ENCODE data around the gene ATF7IP. TPM values are rescaled to one million over a fixed set of nuclear protein-coding genes. Genes with fewer than 3 reads are reported as not detected.
"Not testable (repeated sequence)": the region's sequence is repeated elsewhere in the genome, so short reads cannot be mapped to it uniquely, and the experiment has no call there.

Gene ATF7IP
- 100 to 1,000 TPM; 129 to 139 TPM for total RNA-seq

GRCh38 chr12:14365294-14366208, at the start of gene ATF7IP:
TSS of gene ATF7IP (plus strand) at chr12:14365682. CDS start at chr12:14423916, 58,234 bp downstream.
- H3K4me1 Mint-ChIP-seq (ENCODE audit: low read depth), result peaks cover 37% of the 10 kb centered on the region
- H3K4me3 Mint-ChIP-seq, result peak within 1 kb of the TSS; percentile 83 to 93
- peak; percentile 82 to 83 for ATAC-seq (replicated peaks in 1 of 2)
- H3K36me3 Mint-ChIP-seq (ENCODE audit: insufficient read depth in 2 of 2), result peaks cover 2 to 18% of the 10 kb centered on the region in 2 donors
- H3K9me3 Mint-ChIP-seq, result peaks cover 0 to 2% of the 10 kb centered on the region in 2 donors
- peak within 1 kb of the TSS; percentile 100 for H3K27ac Mint-ChIP-seq
- DNase-seq, result peak; percentile 95 to 96
- no peaks in the 10 kb centered on the region for H3K27me3 Mint-ChIP-seq (ENCODE audit: low read depth)

- no peak overlapping the region for H3K27ac Mint-ChIP-seq
- no peak for ATAC-seq (replicated peaks in 1 of 2)
- H3K27me3 Mint-ChIP-seq (ENCODE audit: low read depth), result no peaks in the 10 kb centered on the region
- no peak overlapping the region for H3K4me3 Mint-ChIP-seq
- H3K36me3 Mint-ChIP-seq (ENCODE audit: insufficient read depth in 2 of 2), result no peaks in the 10 kb centered on the region
- H3K4me1 Mint-ChIP-seq (ENCODE audit: low read depth), result no peaks in the 10 kb centered on the region
- DNase-seq, result no peak
- no peaks in the 10 kb centered on the region for H3K9me3 Mint-ChIP-seq
Measured at GRCh38 chr12:14317362-14318146, 47.9 kb upstream of the ATF7IP start.

GRCh38 chr12:14319704-14320427, 45.6 kb upstream of the ATF7IP start:
- not testable (repeated sequence) for H3K9me3 Mint-ChIP-seq; ATAC-seq (replicated peaks in 1 of 2); DNase-seq; H3K27me3 Mint-ChIP-seq (ENCODE audit: low read depth); H3K4me3 Mint-ChIP-seq; H3K4me1 Mint-ChIP-seq (ENCODE audit: low read depth); H3K27ac Mint-ChIP-seq; H3K36me3 Mint-ChIP-seq (ENCODE audit: insufficient read depth in 2 of 2)

GRCh38 chr12:14322403-14322802, 43.1 kb upstream of the ATF7IP start:
- DNase-seq (no peak), ATAC-seq (replicated peaks in 1 of 2) (no peak)
- no peaks in the 10 kb centered on the region for H3K9me3 Mint-ChIP-seq
- H3K4me3 Mint-ChIP-seq, result no peak overlapping the region
- no peaks in the 10 kb centered on the region for H3K4me1 Mint-ChIP-seq (ENCODE audit: low read depth)
- no peaks in the 10 kb centered on the region for H3K36me3 Mint-ChIP-seq (ENCODE audit: insufficient read depth in 2 of 2)
- H3K27ac Mint-ChIP-seq, result no peak overlapping the region
- no peaks in the 10 kb centered on the region for H3K27me3 Mint-ChIP-seq (ENCODE audit: low read depth)

GRCh38 chr12:14325716-14326343, 39.7 kb upstream of the ATF7IP start:
- H3K9me3 Mint-ChIP-seq, result peaks cover 0 to 1% of the 10 kb centered on the region in 2 donors
- no peaks in the 10 kb centered on the region for H3K4me1 Mint-ChIP-seq (ENCODE audit: low read depth)
- no peak overlapping the region for H3K4me3 Mint-ChIP-seq
- ATAC-seq (replicated peaks in 1 of 2), result no peak
- DNase-seq, result no peak
- H3K36me3 Mint-ChIP-seq (ENCODE audit: insufficient read depth in 2 of 2), result no peaks in the 10 kb centered on the region
- no peak overlapping the region for H3K27ac Mint-ChIP-seq
- no peaks in the 10 kb centered on the region for H3K27me3 Mint-ChIP-seq (ENCODE audit: low read depth)

GRCh38 chr12:14326699-14327098, 38.8 kb upstream of the ATF7IP start:
- peaks cover 0 to 2% of the 10 kb centered on the region in 2 donors for H3K9me3 Mint-ChIP-seq
- H3K27ac Mint-ChIP-seq, result no peak overlapping the region
- H3K4me3 Mint-ChIP-seq, result no peak overlapping the region
- no peaks in the 10 kb centered on the region for H3K36me3 Mint-ChIP-seq (ENCODE audit: insufficient read depth in 2 of 2)
- no peaks in the 10 kb centered on the region for H3K27me3 Mint-ChIP-seq (ENCODE audit: low read depth)
- ATAC-seq (replicated peaks in 1 of 2) (no peak), DNase-seq (no peak)
- H3K4me1 Mint-ChIP-seq (ENCODE audit: low read depth), result no peaks in the 10 kb centered on the region

- H3K36me3 Mint-ChIP-seq (ENCODE audit: insufficient read depth in 2 of 2), result peaks cover 2 to 3% of the 10 kb centered on the region in 2 donors
- no peaks in the 10 kb centered on the region for H3K27me3 Mint-ChIP-seq (ENCODE audit: low read depth)
- H3K9me3 Mint-ChIP-seq, result peaks cover 2 to 4% of the 10 kb centered on the region in 2 donors
- DNase-seq, result no peak
- H3K4me1 Mint-ChIP-seq (ENCODE audit: low read depth), result no peaks in the 10 kb centered on the region
- no peak overlapping the region for H3K27ac Mint-ChIP-seq
- no peak for ATAC-seq (replicated peaks in 1 of 2)
- H3K4me3 Mint-ChIP-seq, result no peak overlapping the region
Measured at GRCh38 chr12:14327711-14328110, 37.8 kb upstream of the ATF7IP start.

GRCh38 chr12:14332482-14332881, 33.0 kb upstream of the ATF7IP start:
- no peak for DNase-seq
- Mint-ChIP-seq H3K4me1 (ENCODE audit: low read depth) (no peaks in the 10 kb centered on the region), H3K27ac (no peak overlapping the region), H3K36me3 (ENCODE audit: insufficient read depth in 2 of 2) (peaks cover 8 to 10% of the 10 kb centered on the region in 2 donors), H3K9me3 (peaks cover 13% of the 10 kb centered on the region in 2 donors), H3K4me3 (no peak overlapping the region), H3K27me3 (ENCODE audit: low read depth) (no peaks in the 10 kb centered on the region)
- no peak for ATAC-seq (replicated peaks in 1 of 2)

GRCh38 chr12:14340371-14340770, 25.1 kb upstream of the ATF7IP start:
- no peak overlapping the region for H3K4me3 Mint-ChIP-seq
- ATAC-seq (replicated peaks in 1 of 2) (no peak), DNase-seq (no peak)
- no peaks in the 10 kb centered on the region for H3K4me1 Mint-ChIP-seq (ENCODE audit: low read depth)
- no peak overlapping the region for H3K27ac Mint-ChIP-seq
- H3K27me3 Mint-ChIP-seq (ENCODE audit: low read depth), result no peaks in the 10 kb centered on the region
- H3K36me3 Mint-ChIP-seq (ENCODE audit: insufficient read depth in 2 of 2), result peaks cover 10 to 18% of the 10 kb centered on the region in 2 donors
- H3K9me3 Mint-ChIP-seq, result peaks cover 19 to 20% of the 10 kb centered on the region in 2 donors

GRCh38 chr12:14351524-14351923, 14.0 kb upstream of the ATF7IP start:
- Mint-ChIP-seq H3K36me3 (ENCODE audit: insufficient read depth in 2 of 2) (peaks cover 19 to 21% of the 10 kb centered on the region in 2 donors), H3K9me3 (peaks cover 12 to 25% of the 10 kb centered on the region in 2 donors)
- not testable (repeated sequence) for DNase-seq; H3K4me1 Mint-ChIP-seq (ENCODE audit: low read depth); H3K4me3 Mint-ChIP-seq; H3K27me3 Mint-ChIP-seq (ENCODE audit: low read depth); H3K27ac Mint-ChIP-seq; ATAC-seq (replicated peaks in 1 of 2)

GRCh38 chr12:14352066-14352465, 13.4 kb upstream of the ATF7IP start:
- H3K4me1 Mint-ChIP-seq (ENCODE audit: low read depth); H3K27ac Mint-ChIP-seq; H3K4me3 Mint-ChIP-seq; DNase-seq; H3K27me3 Mint-ChIP-seq (ENCODE audit: low read depth); ATAC-seq (replicated peaks in 1 of 2): not testable (repeated sequence)
- Mint-ChIP-seq H3K36me3 (ENCODE audit: insufficient read depth in 2 of 2) (peaks cover 21 to 22% of the 10 kb centered on the region in 2 donors), H3K9me3 (peaks cover 12 to 25% of the 10 kb centered on the region in 2 donors)

GRCh38 chr12:14354665-14355064, 10.8 kb upstream of the ATF7IP start:
- DNase-seq, result not testable (repeated sequence)

More at GRCh38 chr12:14354665-14355064, 10.8 kb upstream of the ATF7IP start:
- Mint-ChIP-seq H3K9me3 (peaks cover 11 to 22% of the 10 kb centered on the region in 2 donors), H3K36me3 (ENCODE audit: insufficient read depth in 2 of 2) (peaks cover 20 to 21% of the 10 kb centered on the region in 2 donors)
- H3K27me3 Mint-ChIP-seq (ENCODE audit: low read depth); H3K4me1 Mint-ChIP-seq (ENCODE audit: low read depth); H3K27ac Mint-ChIP-seq; H3K4me3 Mint-ChIP-seq; ATAC-seq (replicated peaks in 1 of 2): not testable (repeated sequence)
